HEK293 (cell line): Measurements from ENCODE around the gene CRIM1.

Experiments
- CTCF ChIA-PET: fragments of 350-600 bp; formaldehyde crosslinking; extraction: SDS; loops from one replicate; lab custom pipeline; 2021; ENCODE audit warnings: antibody characterized with exemption; lab: Yijun Ruan, JAX
- POLR2A ChIA-PET: fragments of 300-600 bp; formaldehyde crosslinking; extraction: SDS; loops from one replicate; lab custom pipeline; 2020; ENCODE audit warnings: antibody characterized with exemption, inconsistent platforms; lab: Yijun Ruan, JAX
- H3K27ac ChIP-seq: fragments of 200-500 bp; sonication (Bioruptor generic); 2 replicates; pipeline ENCODE4 v1.5.1; 2014; ENCODE audit warnings: low read depth, low read length, control low read depth, inconsistent platforms; ENCODE audit errors: extremely low read depth
- H3K36me3 ChIP-seq, 2 experiments: fragments of 200-500 bp in 1 of 2; sonication (Bioruptor generic) in 1 of 2; 1 replicate in 1 of 2; 2 replicates in 1 of 2; pipeline ENCODE4 v1.5.1; 2014 to 2017; ENCODE audit warnings: inconsistent platforms in 2 of 2, low read length in 2 of 2; ENCODE audit not compliant: control insufficient read depth in 2 of 2, insufficient read depth in 1 of 2
- H3K4me1 ChIP-seq: fragments of 200-500 bp; sonication (Bioruptor generic); 2 replicates; pipeline ENCODE4 v1.5.1; 2014; ENCODE audit warnings: mild to moderate bottlenecking, low read length, inconsistent platforms; ENCODE audit not compliant: control insufficient read depth, insufficient read depth
- H3K4me3 ChIP-seq: 2 replicates; pipeline ENCODE4 v1.5.1; 2011; ENCODE audit warnings: low read depth, mild to moderate bottlenecking, control low read depth, low read length, moderate library complexity
- H3K9me3 ChIP-seq: fragments of 200-500 bp; sonication (Bioruptor generic); 2 replicates; pipeline ENCODE4 v1.5.1; 2014; ENCODE audit warnings: low read depth, low read length, inconsistent platforms; ENCODE audit not compliant: control insufficient read depth, insufficient read depth
- KLF10 ChIP-seq: fragments of 450-650 bp; IDR thresholded peaks from 2 replicates; pipeline ENCODE4 v1.5.1; 2018; ENCODE audit warnings: missing biosample characterization, mild to moderate bottlenecking, missing genetic modification characterization
- KLF16 ChIP-seq: fragments of 450-650 bp; formaldehyde crosslinking; IDR thresholded peaks from 2 replicates; pipeline ENCODE4 v1.5.1; 2017; ENCODE audit warnings: missing biosample characterization, missing genetic modification characterization
- PRDM1 ChIP-seq: fragments of 450-650 bp; formaldehyde crosslinking; IDR thresholded peaks from 2 replicates; pipeline ENCODE4; 2016; ENCODE audit warnings: missing biosample characterization, missing genetic modification characterization
- SCRT1 ChIP-seq: fragments of 450-650 bp; formaldehyde crosslinking; IDR thresholded peaks from 2 replicates; pipeline ENCODE4 v1.5.1; 2016; ENCODE audit warnings: missing biosample characterization, missing genetic modification characterization, borderline replicate concordance
- SP3 ChIP-seq: fragments of 450-650 bp; formaldehyde crosslinking; IDR thresholded peaks from 2 replicates; pipeline ENCODE4 v1.5.1; 2016; ENCODE audit warnings: missing biosample characterization, missing genetic modification characterization
- TCF7L2 ChIP-seq: IDR thresholded peaks from 2 replicates; pipeline ENCODE4 v1.6.1; 2011; ENCODE audit warnings: low read depth, mild to moderate bottlenecking, inconsistent platforms, low read length, moderate library complexity, borderline replicate concordance
- ZEB2 ChIP-seq: fragments of 450-650 bp; formaldehyde crosslinking; IDR thresholded peaks from 2 replicates; pipeline ENCODE4 v1.5.1; 2016; ENCODE audit warnings: missing biosample characterization, missing genetic modification characterization
- ZNF239 ChIP-seq: fragments of 450-650 bp; formaldehyde crosslinking; IDR thresholded peaks from 2 replicates; pipeline ENCODE4 v1.5.1; 2016; ENCODE audit warnings: missing biosample characterization, missing genetic modification characterization
- ZNF266 ChIP-seq: fragments of 450-650 bp; formaldehyde crosslinking; IDR thresholded peaks from 2 replicates; pipeline ENCODE4 v1.5.1; 2016; ENCODE audit warnings: missing biosample characterization, missing genetic modification characterization, low read depth
- ZNF324 ChIP-seq: fragments of 450-650 bp; formaldehyde crosslinking; IDR thresholded peaks from 2 replicates; pipeline ENCODE4 v1.5.1; 2016; ENCODE audit warnings: missing biosample characterization, missing genetic modification characterization
- ZNF37A ChIP-seq: fragments of 450-650 bp; IDR thresholded peaks from 2 replicates; pipeline ENCODE4 v1.5.1; 2018; ENCODE audit warnings: missing biosample characterization, missing genetic modification characterization
- ZNF501 ChIP-seq: fragments of 450-650 bp; formaldehyde crosslinking; IDR thresholded peaks from 2 replicates; pipeline ENCODE4 v1.5.1; 2016; ENCODE audit warnings: missing biosample characterization, missing genetic modification characterization
- ZNF530 ChIP-seq: fragments of 450-650 bp; formaldehyde crosslinking; IDR thresholded peaks from 2 replicates; pipeline ENCODE4 v1.5.1; 2016; ENCODE audit warnings: low read depth, missing biosample characterization, missing genetic modification characterization
- ZNF548 ChIP-seq: fragments of 450-650 bp; formaldehyde crosslinking; IDR thresholded peaks from 2 replicates; pipeline ENCODE4 v1.5.1; 2016; ENCODE audit warnings: missing biosample characterization, missing genetic modification characterization
- ZNF610 ChIP-seq: fragments of 450-650 bp; formaldehyde crosslinking; IDR thresholded peaks from 2 replicates; pipeline ENCODE4 v1.5.1; 2016; ENCODE audit warnings: missing biosample characterization, missing genetic modification characterization, borderline replicate concordance
- ZNF629 ChIP-seq: fragments of 450-650 bp; formaldehyde crosslinking; IDR thresholded peaks from 2 replicates; pipeline ENCODE4 v1.5.1; 2017; ENCODE audit warnings: missing biosample characterization, missing genetic modification characterization
- ZNF677 ChIP-seq: fragments of 450-650 bp; IDR thresholded peaks from 2 replicates; pipeline ENCODE4 v1.5.0; 2018; ENCODE audit warnings: missing biosample characterization, mild to moderate bottlenecking, missing genetic modification characterization, moderate library complexity
- ZSCAN30 ChIP-seq: fragments of 450-650 bp; IDR thresholded peaks from 2 replicates; pipeline ENCODE4 v1.5.1; 2018; ENCODE audit warnings: missing biosample characterization, mild to moderate bottlenecking, missing genetic modification characterization, moderate library complexity
- TF ChIP-seq, protein P1 (sequence below): fragments of 450-650 bp; formaldehyde crosslinking; IDR thresholded peaks from 2 replicates; pipeline ENCODE4 v1.5.1; 2016; ENCODE audit warnings: missing biosample characterization, missing genetic modification characterization
- TF ChIP-seq, protein P2 (sequence below): fragments of 450-650 bp; formaldehyde crosslinking; IDR thresholded peaks from 2 replicates; pipeline ENCODE4 v1.5.1; 2016; ENCODE audit warnings: missing biosample characterization, missing genetic modification characterization
- TF ChIP-seq, protein P3 (sequence below): fragments of 450-650 bp; formaldehyde crosslinking; IDR thresholded peaks from 2 replicates; pipeline ENCODE4 v1.5.1; 2017; ENCODE audit warnings: missing biosample characterization, missing genetic modification characterization
- TF ChIP-seq, protein P4 (sequence below): fragments of 450-650 bp; formaldehyde crosslinking; conservative IDR thresholded peaks from 2 replicates; pipeline ENCODE4 v1.5.1; 2016; ENCODE audit warnings: low read depth, missing biosample characterization, missing genetic modification characterization

The CRIM1 gene, protein sequence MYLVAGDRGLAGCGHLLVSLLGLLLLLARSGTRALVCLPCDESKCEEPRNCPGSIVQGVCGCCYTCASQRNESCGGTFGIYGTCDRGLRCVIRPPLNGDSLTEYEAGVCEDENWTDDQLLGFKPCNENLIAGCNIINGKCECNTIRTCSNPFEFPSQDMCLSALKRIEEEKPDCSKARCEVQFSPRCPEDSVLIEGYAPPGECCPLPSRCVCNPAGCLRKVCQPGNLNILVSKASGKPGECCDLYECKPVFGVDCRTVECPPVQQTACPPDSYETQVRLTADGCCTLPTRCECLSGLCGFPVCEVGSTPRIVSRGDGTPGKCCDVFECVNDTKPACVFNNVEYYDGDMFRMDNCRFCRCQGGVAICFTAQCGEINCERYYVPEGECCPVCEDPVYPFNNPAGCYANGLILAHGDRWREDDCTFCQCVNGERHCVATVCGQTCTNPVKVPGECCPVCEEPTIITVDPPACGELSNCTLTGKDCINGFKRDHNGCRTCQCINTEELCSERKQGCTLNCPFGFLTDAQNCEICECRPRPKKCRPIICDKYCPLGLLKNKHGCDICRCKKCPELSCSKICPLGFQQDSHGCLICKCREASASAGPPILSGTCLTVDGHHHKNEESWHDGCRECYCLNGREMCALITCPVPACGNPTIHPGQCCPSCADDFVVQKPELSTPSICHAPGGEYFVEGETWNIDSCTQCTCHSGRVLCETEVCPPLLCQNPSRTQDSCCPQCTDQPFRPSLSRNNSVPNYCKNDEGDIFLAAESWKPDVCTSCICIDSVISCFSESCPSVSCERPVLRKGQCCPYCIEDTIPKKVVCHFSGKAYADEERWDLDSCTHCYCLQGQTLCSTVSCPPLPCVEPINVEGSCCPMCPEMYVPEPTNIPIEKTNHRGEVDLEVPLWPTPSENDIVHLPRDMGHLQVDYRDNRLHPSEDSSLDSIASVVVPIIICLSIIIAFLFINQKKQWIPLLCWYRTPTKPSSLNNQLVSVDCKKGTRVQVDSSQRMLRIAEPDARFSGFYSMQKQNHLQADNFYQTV

DNA sequence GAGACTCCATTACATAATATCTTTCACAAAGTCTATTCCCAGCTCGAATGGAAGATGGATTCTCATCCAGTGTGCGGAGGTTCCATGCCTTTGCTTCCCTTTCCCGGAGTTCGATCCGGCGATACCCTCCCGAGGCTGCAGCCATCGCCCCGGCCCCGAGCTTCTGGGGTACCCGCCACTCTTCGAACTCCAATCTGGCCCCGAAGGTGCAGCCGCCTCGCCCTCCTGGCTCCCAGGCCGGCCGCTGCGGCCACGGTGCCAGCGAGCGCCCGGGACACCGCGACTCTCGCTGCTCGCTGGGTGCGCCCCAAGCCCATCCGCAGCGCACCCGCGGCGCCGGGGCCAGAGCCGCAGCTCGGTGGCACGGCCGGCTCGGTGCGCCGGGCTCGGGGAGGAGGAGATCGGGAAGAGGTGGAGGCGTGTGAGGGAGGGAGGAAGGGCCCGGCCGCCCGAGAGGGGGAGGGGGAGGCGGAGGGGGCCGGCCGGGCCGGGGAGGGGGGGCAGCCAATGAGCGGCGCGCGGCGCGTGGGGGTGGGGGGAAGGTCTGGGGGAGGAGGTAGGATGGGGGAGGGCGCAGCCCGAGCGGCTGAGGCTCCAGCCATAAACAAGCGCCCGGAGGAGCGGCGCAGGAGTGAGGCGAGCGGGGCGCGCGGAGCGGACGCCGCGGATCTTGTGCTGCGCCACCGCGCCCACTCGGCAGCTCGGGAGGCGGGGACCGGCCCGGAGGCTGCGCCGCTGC, at the start of gene CRIM1:
CRIM1 (plus strand) TSS at position 628 of the 739 bp plus-strand sequence. CDS start 515 bp downstream, outside the sequence.
- Histone ChIP-seq H3K4me1 (peaks cover 22% of the 10 kb centered on the region), H3K9me3 (no peaks in the 10 kb centered on the region), H3K36me3 (no peaks in the 10 kb centered on the region), H3K27ac (peak within 1 kb of the TSS; percentile 93), H3K4me3 (peak within 1 kb of the TSS; percentile 95)
- ChIA-PET CTCF (interaction anchor here (0.5 to 2.0 kb wide), 6 partner anchors 17 to 317 kb away, joined by 3 to 12 read pairs (median 3); no protein-coding TSS in a partner anchor), POLR2A (interaction anchor here (0.6 to 3.4 kb wide), 19 partner anchors 11 to 263 kb away, joined by 3 to 22 read pairs (median 4); no protein-coding TSS in a partner anchor)
- TF ChIP-seq ZNF239 (tag by site-specific recombination): no peak
- TF ChIP-seq SCRT1 (tag by site-specific recombination): no peak
- no peak for TF ChIP-seq ZEB2 (tag by site-specific recombination)
- no peak for TF ChIP-seq SP3 (tag by site-specific recombination)
- no peak for TF ChIP-seq ZNF37A
- TF ChIP-seq, protein P1, sequence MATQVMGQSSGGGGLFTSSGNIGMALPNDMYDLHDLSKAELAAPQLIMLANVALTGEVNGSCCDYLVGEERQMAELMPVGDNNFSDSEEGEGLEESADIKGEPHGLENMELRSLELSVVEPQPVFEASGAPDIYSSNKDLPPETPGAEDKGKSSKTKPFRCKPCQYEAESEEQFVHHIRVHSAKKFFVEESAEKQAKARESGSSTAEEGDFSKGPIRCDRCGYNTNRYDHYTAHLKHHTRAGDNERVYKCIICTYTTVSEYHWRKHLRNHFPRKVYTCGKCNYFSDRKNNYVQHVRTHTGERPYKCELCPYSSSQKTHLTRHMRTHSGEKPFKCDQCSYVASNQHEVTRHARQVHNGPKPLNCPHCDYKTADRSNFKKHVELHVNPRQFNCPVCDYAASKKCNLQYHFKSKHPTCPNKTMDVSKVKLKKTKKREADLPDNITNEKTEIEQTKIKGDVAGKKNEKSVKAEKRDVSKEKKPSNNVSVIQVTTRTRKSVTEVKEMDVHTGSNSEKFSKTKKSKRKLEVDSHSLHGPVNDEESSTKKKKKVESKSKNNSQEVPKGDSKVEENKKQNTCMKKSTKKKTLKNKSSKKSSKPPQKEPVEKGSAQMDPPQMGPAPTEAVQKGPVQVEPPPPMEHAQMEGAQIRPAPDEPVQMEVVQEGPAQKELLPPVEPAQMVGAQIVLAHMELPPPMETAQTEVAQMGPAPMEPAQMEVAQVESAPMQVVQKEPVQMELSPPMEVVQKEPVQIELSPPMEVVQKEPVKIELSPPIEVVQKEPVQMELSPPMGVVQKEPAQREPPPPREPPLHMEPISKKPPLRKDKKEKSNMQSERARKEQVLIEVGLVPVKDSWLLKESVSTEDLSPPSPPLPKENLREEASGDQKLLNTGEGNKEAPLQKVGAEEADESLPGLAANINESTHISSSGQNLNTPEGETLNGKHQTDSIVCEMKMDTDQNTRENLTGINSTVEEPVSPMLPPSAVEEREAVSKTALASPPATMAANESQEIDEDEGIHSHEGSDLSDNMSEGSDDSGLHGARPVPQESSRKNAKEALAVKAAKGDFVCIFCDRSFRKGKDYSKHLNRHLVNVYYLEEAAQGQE: no peak
- TF ChIP-seq, protein P2, sequence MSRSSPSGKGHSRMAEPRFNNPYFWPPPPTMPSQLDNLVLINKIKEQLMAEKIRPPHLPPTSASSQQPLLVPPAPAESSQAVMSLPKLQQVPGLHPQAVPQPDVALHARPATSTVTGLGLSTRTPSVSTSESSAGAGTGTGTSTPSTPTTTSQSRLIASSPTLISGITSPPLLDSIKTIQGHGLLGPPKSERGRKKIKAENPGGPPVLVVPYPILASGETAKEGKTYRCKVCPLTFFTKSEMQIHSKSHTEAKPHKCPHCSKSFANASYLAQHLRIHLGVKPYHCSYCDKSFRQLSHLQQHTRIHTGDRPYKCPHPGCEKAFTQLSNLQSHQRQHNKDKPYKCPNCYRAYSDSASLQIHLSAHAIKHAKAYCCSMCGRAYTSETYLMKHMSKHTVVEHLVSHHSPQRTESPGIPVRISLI (tag by site-specific recombination): no peak
- TF ChIP-seq ZNF677 (tag by site-specific recombination): no peak
- no peak for TF ChIP-seq ZNF324
- no peak for TF ChIP-seq ZNF266 (tag by site-specific recombination)
- no peak for TF ChIP-seq ZNF501 (tag by site-specific recombination)
- TF ChIP-seq, protein P3, sequence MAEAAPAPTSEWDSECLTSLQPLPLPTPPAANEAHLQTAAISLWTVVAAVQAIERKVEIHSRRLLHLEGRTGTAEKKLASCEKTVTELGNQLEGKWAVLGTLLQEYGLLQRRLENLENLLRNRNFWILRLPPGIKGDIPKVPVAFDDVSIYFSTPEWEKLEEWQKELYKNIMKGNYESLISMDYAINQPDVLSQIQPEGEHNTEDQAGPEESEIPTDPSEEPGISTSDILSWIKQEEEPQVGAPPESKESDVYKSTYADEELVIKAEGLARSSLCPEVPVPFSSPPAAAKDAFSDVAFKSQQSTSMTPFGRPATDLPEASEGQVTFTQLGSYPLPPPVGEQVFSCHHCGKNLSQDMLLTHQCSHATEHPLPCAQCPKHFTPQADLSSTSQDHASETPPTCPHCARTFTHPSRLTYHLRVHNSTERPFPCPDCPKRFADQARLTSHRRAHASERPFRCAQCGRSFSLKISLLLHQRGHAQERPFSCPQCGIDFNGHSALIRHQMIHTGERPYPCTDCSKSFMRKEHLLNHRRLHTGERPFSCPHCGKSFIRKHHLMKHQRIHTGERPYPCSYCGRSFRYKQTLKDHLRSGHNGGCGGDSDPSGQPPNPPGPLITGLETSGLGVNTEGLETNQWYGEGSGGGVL: peak; percentile 50
- TF ChIP-seq ZSCAN30: 0 out of 2 replicates have a peak, but pooled peaks have one; percentile 14
- TF ChIP-seq KLF10 (tag by site-specific recombination): 0 out of 2 replicates have a peak, but pooled peaks have one; percentile 12
- peak; percentile 89; the same call in 1 of the 2 replicates for TF ChIP-seq ZNF610
- TF ChIP-seq ZNF548: no peak
- no peak for TF ChIP-seq ZNF530
- no peak for TF ChIP-seq PRDM1 (tag by site-specific recombination)
- no peak for TF ChIP-seq TCF7L2
- TF ChIP-seq ZNF629: no peak
- TF ChIP-seq, protein P4, sequence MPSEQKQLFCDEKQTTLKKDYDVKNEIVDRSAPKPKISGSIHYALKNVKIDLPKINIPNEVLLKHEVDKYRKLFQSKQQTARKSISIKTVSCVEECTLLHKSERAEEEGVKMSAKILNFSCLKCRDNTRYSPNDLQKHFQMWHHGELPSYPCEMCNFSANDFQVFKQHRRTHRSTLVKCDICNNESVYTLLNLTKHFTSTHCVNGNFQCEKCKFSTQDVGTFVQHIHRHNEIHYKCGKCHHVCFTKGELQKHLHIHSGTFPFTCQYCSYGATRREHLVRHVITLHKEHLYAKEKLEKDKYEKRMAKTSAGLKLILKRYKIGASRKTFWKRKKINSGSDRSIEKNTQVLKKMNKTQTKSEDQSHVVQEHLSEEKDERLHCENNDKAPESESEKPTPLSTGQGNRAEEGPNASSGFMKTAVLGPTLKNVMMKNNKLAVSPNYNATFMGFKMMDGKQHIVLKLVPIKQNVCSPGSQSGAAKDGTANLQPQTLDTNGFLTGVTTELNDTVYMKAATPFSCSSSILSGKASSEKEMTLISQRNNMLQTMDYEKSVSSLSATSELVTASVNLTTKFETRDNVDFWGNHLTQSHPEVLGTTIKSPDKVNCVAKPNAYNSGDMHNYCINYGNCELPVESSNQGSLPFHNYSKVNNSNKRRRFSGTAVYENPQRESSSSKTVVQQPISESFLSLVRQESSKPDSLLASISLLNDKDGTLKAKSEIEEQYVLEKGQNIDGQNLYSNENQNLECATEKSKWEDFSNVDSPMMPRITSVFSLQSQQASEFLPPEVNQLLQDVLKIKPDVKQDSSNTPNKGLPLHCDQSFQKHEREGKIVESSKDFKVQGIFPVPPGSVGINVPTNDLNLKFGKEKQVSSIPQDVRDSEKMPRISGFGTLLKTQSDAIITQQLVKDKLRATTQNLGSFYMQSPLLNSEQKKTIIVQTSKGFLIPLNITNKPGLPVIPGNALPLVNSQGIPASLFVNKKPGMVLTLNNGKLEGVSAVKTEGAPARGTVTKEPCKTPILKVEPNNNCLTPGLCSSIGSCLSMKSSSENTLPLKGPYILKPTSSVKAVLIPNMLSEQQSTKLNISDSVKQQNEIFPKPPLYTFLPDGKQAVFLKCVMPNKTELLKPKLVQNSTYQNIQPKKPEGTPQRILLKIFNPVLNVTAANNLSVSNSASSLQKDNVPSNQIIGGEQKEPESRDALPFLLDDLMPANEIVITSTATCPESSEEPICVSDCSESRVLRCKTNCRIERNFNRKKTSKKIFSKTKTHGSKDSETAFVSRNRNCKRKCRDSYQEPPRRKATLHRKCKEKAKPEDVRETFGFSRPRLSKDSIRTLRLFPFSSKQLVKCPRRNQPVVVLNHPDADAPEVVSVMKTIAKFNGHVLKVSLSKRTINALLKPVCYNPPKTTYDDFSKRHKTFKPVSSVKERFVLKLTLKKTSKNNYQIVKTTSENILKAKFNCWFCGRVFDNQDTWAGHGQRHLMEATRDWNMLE (tag by site-specific recombination): no peak
- no peak for TF ChIP-seq KLF16 (tag by site-specific recombination)
